ENCODE data around the gene KRT12. TPM values are rescaled to one million over a fixed set of nuclear protein-coding genes. Genes with fewer than 3 reads are reported as not detected.
"Not testable (repeated sequence)": the region's sequence is repeated elsewhere in the genome, so short reads cannot be mapped to it uniquely, and the experiment has no call there.

KRT12 gene
- total RNA-seq, 2 donors from 2014 or later = not detected

DNA sequence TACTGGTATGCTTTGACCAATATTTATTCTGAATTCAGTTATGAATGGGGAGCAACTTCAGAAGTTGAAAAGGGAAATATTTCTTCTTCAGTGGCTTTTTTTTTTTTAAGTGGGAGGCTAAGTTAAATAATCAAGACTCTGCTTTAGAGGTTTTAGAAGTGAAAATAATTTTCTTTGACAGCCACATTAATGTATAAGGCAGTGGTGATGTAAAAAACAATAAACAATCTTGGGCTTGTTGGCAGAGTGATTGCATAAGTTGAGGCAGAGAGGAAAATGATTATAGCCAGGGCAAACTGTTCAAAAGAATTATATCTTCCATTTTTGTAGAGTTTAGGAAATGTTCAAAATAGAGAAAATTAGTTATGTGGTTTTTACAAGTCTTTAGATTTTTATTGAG lies 5.4 kb upstream of the KRT12 start:
- ATAC-seq = no peak
- no peak for DNase-seq
- H3K27ac Mint-ChIP-seq = no peak overlapping the region
- no peak overlapping the region for H3K4me3 Mint-ChIP-seq
- H3K36me3 Mint-ChIP-seq (ENCODE audit: low read depth) = peaks cover 2% of the 10 kb centered on the region
- H3K27me3 Mint-ChIP-seq = peaks cover 40% of the 10 kb centered on the region
- no peaks in the 10 kb centered on the region for H3K9me3 ChIP-seq (ENCODE audit: control insufficient read depth, low read length, poor library complexity, severe bottlenecking)
- H3K4me1 Mint-ChIP-seq = no peaks in the 10 kb centered on the region

DNA sequence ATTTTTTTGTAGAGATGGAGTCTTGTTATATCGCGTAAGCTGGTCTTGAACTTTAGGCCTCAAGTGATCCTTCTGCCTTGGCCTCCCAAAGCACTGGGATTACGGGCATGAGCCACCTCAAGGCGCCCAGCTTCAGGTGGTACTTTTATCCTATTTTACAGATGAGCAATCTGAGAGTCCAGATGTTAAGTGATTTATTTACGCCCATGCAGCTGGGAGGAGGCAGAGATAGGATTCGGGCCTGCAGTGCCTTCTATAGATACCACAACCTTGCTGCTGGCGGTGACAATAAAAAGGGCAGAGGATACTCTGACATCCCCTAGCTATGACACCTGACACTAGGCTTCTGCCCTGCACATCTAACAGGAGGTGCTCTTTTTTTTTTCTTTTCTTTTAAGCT lies 4.3 kb upstream of the KRT12 start:
- ATAC-seq = no peak
- no peak for DNase-seq
- Mint-ChIP-seq H3K36me3 (ENCODE audit: low read depth) (peaks cover 2% of the 10 kb centered on the region), H3K4me3 (no peak overlapping the region), H3K27me3 (peaks cover 49% of the 10 kb centered on the region), H3K4me1 (no peaks in the 10 kb centered on the region), H3K27ac (peak overlapping the region; percentile 45)
- no peaks in the 10 kb centered on the region for H3K9me3 ChIP-seq (ENCODE audit: control insufficient read depth, low read length, poor library complexity, severe bottlenecking)

DNA sequence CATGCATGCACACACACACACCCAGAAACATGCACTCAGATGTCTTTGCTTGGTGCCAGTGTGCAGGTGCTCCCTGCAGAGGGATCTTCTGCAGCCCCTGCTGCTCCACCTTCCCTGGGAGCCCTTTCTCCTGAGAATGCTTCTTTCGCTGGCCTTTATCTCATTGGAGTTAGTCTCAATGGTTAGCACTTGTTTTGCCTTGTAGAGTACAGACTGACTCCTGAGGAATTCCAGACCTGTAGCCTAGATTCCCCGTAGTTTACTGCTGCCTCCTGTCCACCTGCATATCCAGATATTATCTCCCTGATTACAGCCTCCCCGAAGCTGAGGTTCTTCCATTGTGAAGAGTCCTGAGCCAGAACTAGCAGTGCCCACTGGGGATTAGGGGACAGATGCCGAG lies 3.1 kb upstream of the KRT12 start:
- ATAC-seq (no peak), DNase-seq (no peak)
- Mint-ChIP-seq H3K27me3 (peaks cover 51% of the 10 kb centered on the region), H3K36me3 (ENCODE audit: low read depth) (peaks cover 2% of the 10 kb centered on the region), H3K27ac (no peak overlapping the region), H3K4me3 (no peak overlapping the region), H3K4me1 (no peaks in the 10 kb centered on the region)
- no peaks in the 10 kb centered on the region for H3K9me3 ChIP-seq (ENCODE audit: control insufficient read depth, low read length, poor library complexity, severe bottlenecking)

DNA sequence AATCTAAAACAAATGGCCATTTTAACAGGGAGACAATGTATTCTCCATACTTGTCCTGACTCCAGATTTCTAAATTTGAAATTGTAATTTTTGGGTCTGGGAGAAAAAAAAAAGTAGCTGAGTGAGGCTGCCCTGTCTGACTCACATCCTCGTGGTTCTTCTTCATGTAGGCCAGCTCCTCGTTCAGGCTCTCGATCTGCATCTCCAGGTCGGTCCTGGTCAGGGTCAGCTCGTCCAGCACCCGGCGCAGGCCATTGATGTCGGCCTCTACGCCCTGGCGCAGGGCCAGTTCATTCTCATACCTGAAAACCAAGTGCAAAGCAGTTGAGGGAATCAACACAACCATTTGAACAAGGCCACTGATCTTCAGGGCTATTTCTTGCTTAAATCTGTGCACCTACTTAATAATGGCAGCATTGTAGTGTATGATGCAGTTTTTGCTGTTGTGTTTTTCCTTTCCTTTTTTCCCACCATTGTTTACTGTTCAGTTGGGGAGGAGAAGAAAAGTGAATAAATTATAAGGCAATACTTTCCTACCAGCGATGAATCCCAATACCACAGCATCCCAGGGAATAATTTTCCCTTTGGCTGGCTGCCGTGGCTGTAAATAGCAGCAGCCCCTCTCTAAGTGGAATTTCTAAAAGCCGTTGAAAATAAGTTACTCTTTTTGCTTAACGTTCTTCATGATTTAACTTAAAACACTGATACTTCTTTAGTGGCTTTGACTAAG lies 2.2 kb downstream of the KRT12 start:
- Mint-ChIP-seq H3K27ac (no peak overlapping the region), H3K36me3 (ENCODE audit: low read depth) (no peaks in the 10 kb centered on the region), H3K4me3 (no peak overlapping the region), H3K4me1 (no peaks in the 10 kb centered on the region), H3K27me3 (peaks cover 48% of the 10 kb centered on the region)
- DNase-seq = no peak
- no peaks in the 10 kb centered on the region for H3K9me3 ChIP-seq (ENCODE audit: control insufficient read depth, low read length, poor library complexity, severe bottlenecking)
- no peak for ATAC-seq

DNA sequence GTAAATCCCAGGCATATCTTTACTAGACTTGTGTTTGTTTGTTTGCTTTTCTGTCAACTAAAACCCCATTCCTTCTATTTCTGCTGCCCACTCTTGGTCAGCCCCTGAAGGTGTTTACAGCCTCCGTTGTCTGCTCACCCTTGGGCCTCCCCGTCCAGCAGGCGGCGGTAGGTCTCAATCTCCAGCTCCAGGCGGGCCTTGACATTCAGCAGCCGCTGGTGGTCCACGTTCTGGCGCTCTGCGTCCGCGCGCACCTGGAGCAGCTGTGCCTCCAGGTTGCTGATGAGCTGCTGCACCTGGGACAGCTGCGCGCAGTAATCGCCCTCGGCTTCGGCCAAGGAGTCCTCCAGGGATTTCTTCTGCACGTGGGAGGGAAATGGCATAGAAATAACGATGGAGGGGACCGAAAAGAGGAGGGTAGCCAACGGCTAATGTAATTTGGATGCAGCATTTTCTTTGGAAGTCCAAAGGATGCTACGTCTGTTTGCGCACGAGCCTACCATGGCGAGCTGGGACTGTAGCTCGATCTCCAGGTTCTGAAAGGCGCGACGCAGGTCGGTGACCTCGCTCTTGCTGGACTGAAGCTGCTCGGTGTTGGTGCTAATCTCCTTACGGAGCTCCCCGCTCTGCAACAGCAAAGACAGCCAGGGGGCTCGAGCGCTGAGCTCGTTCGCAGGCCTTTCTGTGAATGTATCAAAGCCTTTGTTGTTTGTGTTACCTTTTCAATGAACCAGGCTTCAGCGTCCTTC lies 3.9 kb downstream of the KRT12 start:
- Mint-ChIP-seq H3K27me3 (peaks cover 50% of the 10 kb centered on the region), H3K4me3 (no peak overlapping the region), H3K27ac (no peak overlapping the region), H3K4me1 (no peaks in the 10 kb centered on the region), H3K36me3 (ENCODE audit: low read depth) (no peaks in the 10 kb centered on the region)
- no peaks in the 10 kb centered on the region for H3K9me3 ChIP-seq (ENCODE audit: control insufficient read depth, low read length, poor library complexity, severe bottlenecking)
- ATAC-seq (no peak), DNase-seq (no peak)

DNA sequence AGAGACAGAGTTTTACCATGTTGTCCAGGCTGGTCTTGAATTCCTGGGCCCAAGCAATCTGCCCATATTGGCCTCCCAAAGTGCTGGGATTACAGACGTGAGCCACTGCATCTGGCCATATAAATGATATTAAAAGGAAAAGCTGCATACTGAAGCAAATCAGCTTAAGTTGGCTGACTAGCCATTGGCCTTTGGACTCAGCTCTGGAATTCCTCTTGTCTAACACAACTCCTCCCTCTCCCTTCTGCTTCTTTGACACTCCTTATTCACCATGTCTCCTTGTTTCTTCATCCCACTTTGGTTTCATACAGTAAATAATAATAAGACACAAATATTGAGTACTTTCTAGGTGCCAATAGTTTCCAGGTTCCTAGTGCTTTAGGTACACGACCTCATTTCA lies 7.5 kb downstream of the KRT12 start:
- H3K4me3 Mint-ChIP-seq = no peak overlapping the region
- ATAC-seq (no peak), DNase-seq (no peak)
- peaks cover 4% of the 10 kb centered on the region for H3K4me1 Mint-ChIP-seq
- H3K27ac Mint-ChIP-seq = no peak overlapping the region
- H3K27me3 Mint-ChIP-seq = peaks cover 28% of the 10 kb centered on the region
- no peaks in the 10 kb centered on the region for H3K36me3 Mint-ChIP-seq (ENCODE audit: low read depth)
- no peaks in the 10 kb centered on the region for H3K9me3 ChIP-seq (ENCODE audit: control insufficient read depth, low read length, poor library complexity, severe bottlenecking)

DNA sequence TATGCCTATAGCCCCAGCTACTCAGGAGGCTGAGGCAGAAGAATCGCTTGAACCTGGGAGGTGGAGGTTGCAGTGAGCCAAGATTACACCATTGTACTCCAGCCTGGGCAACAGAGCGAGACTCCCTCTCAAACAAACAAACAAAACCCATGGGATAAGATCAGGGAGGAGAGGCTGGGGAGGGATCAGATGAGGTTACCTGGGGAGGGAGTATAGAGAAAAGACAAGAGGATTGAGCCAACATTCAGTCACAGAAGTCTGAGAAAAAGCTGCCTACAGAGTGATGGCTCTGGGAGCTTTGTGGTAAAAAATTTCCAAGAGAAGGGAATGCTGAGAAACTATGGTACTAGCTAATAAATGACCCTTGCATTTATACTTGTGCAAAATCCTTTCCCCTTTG lies 8.4 kb downstream of the KRT12 start:
- peaks cover 33% of the 10 kb centered on the region for H3K27me3 Mint-ChIP-seq
- H3K9me3 ChIP-seq (ENCODE audit: control insufficient read depth, low read length, poor library complexity, severe bottlenecking); H3K27ac Mint-ChIP-seq; ATAC-seq; DNase-seq; H3K36me3 Mint-ChIP-seq (ENCODE audit: low read depth); H3K4me1 Mint-ChIP-seq; H3K4me3 Mint-ChIP-seq: not testable (repeated sequence)

DNA sequence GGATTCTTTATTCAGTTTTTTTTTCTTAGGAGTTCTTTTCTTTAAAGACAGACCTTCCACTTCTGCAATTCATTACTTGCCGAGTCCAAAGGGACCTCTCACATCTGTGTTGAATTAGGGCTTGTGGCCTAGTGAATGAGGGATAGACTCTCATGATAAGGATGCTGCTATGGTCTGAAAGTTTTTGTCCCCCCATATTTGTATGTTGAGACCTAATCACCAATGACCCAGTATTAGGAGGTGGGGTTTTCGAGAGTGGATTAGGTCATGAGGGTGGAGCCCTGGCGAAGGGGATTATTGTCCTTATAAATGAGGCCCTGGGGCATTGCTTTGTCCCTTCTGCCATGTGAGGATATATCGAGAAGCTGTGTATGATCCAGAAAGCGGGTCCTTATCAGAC lies 9.5 kb downstream of the KRT12 start:
- Mint-ChIP-seq H3K27me3 (peaks cover 32% of the 10 kb centered on the region), H3K27ac (peak overlapping the region; percentile 27), H3K4me1 (peaks cover 4% of the 10 kb centered on the region), H3K36me3 (ENCODE audit: low read depth) (peaks cover under 1% of the 10 kb centered on the region), H3K4me3 (no peak overlapping the region)
- no peaks in the 10 kb centered on the region for H3K9me3 ChIP-seq (ENCODE audit: control insufficient read depth, low read length, poor library complexity, severe bottlenecking)
- no peak for DNase-seq
- no peak for ATAC-seq

DNA sequence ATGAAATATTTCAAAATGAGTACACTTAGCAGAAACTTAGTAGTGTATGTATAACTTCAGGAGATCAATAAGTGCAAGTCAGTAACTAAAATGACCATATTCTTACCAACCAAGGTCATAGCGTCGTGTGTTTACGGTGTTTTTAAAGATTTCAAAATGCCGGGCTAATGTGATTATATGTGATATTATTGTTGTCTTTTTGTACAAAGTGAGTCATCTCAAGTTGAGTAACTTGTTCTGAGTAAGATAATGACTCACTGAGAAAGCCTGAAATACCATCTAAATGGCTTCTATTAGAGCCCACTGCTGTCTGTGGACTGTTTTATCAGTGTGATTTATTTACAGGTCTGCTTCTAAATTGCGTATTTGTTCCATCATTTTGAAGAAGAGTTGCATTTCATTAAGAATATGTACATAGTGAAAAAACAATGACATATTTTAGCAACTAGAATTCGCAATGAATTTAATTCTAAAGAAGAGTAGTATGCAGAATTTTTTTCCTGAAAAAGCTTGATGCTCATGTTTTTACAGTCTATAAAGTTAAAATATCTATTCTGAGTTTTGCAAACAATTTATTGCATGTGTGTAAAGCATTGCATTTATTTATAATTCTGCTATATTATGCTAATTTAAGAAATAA lies 12.7 kb downstream of the KRT12 start:
- Mint-ChIP-seq H3K27ac (no peak overlapping the region), H3K27me3 (peaks cover 30% of the 10 kb centered on the region), H3K36me3 (ENCODE audit: low read depth) (peaks cover 5% of the 10 kb centered on the region), H3K4me1 (peaks cover 4% of the 10 kb centered on the region), H3K4me3 (no peak overlapping the region)
- DNase-seq (no peak), ATAC-seq (no peak)
- H3K9me3 ChIP-seq (ENCODE audit: control insufficient read depth, low read length, poor library complexity, severe bottlenecking) = no peaks in the 10 kb centered on the region

DNA sequence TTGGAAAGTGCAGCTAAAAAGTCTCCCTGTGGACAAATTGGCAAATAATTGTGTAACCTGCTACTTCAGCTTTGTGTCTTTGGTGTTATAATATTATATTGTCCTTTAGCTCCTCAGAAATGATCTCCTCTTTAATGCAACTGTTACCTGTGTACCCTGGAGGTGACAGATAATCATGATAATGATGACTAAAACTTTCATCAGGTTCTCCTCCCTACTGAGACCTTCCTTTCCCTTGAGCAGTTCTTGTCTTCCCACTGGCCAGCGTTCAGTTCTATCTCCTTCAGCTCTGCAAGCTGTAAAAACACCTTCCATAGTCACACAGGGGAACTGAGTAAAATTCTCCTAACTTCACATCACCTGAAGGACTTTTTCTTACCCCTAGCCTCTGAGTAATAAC lies 14.7 kb downstream of the KRT12 start:
- Mint-ChIP-seq H3K27me3 (peaks cover 42% of the 10 kb centered on the region), H3K27ac (no peak overlapping the region), H3K4me1 (peaks cover under 1% of the 10 kb centered on the region), H3K36me3 (ENCODE audit: low read depth) (peaks cover 5% of the 10 kb centered on the region), H3K4me3 (no peak overlapping the region)
- no peak for DNase-seq
- H3K9me3 ChIP-seq (ENCODE audit: control insufficient read depth, low read length, poor library complexity, severe bottlenecking) = no peaks in the 10 kb centered on the region
- ATAC-seq = no peak

DNA sequence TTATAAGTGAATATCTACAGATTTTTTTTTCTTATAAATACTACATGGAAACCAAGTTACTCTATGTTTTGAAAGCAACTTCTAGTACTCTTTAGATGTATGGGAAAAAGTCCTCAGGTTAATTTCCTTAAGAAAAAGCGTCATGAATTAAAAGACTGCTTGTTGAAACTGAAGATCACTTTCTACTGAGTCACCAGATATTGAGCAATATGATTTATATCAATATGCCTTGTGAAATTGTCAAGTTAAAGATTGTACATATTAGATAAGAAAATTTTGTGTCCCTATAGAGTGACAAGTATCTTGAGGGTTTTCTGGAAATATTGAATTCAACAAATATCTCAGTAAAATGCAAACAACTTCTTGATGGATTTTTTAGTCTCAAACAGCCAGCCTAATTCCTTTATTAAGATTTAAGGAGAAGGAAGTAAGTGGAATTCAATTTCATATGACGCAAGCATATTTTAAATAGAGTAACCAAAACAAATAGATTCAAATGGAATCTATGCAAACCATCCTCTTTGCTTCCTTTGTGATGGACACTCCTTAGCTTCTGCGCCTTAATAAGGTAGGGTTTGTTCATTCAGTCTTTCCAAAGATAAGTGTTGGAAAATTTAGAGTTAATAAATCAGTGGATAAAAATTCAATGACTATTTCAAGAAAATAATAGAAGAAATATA lies 16.6 kb downstream of the KRT12 start:
- no peaks in the 10 kb centered on the region for H3K4me1 Mint-ChIP-seq
- no peak overlapping the region for H3K4me3 Mint-ChIP-seq
- H3K27ac Mint-ChIP-seq = no peak overlapping the region
- H3K27me3 Mint-ChIP-seq = peaks cover 50% of the 10 kb centered on the region
- peaks cover 5% of the 10 kb centered on the region for H3K36me3 Mint-ChIP-seq (ENCODE audit: low read depth)
- ATAC-seq = no peak
- H3K9me3 ChIP-seq (ENCODE audit: control insufficient read depth, low read length, poor library complexity, severe bottlenecking) = no peaks in the 10 kb centered on the region
- DNase-seq = no peak

DNA sequence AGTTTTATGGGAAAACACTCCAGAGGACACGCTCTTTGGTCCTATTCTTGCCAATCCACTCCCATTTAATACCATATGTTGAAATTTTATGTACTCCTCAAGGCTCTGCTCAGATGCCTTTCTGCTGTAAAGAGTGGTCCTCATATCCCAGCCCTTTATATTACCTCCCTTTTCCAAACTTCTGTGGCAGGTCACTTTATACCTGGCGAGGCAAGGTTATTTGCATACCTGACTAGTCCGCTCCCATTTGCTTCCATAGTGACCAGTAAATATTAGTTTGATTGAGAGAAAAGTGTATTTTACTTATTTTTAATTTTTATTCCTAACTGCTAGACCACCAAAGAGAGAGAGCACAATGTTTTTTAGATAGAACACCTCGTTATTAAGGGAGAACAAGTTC lies 17.3 kb downstream of the KRT12 start:
- H3K27ac Mint-ChIP-seq = no peak overlapping the region
- H3K4me1 Mint-ChIP-seq = no peaks in the 10 kb centered on the region
- ATAC-seq (no peak), DNase-seq (no peak)
- no peak overlapping the region for H3K4me3 Mint-ChIP-seq
- H3K27me3 Mint-ChIP-seq = peaks cover 57% of the 10 kb centered on the region
- H3K36me3 Mint-ChIP-seq (ENCODE audit: low read depth) = peaks cover 5% of the 10 kb centered on the region
- no peaks in the 10 kb centered on the region for H3K9me3 ChIP-seq (ENCODE audit: control insufficient read depth, low read length, poor library complexity, severe bottlenecking)

DNA sequence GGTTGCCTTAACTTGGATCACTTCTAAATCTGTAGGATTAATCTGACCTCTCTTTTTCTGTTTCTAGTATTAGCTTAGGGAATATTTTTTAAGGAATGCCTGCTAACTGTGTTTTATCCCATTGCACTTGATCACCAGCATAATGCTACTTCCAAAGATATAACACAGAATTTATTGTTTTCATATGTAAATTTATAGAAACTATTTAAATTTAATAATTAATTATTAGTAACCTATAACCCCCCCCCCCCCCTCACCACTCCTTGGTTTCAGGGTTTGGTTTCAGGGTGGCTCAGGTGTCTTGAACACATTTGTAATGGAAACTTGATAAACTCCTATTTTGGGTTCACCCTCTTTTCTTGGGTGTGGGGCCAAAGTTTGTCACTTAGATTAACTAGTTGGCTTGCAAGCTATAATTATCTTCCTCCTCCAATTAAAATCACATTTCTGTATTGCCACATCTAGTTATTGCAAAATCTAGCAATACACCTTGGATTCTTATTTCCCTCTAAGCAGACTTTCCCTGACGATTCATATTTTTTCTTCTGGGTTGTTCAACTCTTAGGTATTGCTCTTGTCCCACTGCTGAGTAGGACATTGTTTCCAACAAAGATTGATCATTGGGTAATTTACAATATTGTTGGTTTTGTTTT lies 18.3 kb downstream of the KRT12 start:
- Mint-ChIP-seq H3K36me3 (ENCODE audit: low read depth) (peaks cover 5% of the 10 kb centered on the region), H3K27ac (no peak overlapping the region), H3K4me3 (no peak overlapping the region), H3K27me3 (peaks cover 60% of the 10 kb centered on the region), H3K4me1 (no peaks in the 10 kb centered on the region)
- no peaks in the 10 kb centered on the region for H3K9me3 ChIP-seq (ENCODE audit: control insufficient read depth, low read length, poor library complexity, severe bottlenecking)
- ATAC-seq (no peak), DNase-seq (no peak)

Measured in T-helper 17 cell (primary cell).